B cell (primary cell): ENCODE data around the gene HOXC6. TPM values are rescaled to one million over a fixed set of nuclear protein-coding genes. Genes with fewer than 3 reads are reported as not detected.
A peak's percentile ranks its signal among the peaks of the same experiment; 100 is the strongest.

ENCODE experiments used
- ATAC-seq: fragments of 200-7000 bp; cut with Tn5 transposase; one replicate; pipeline ENCODE4 v1.10.0; 2021; ENCODE audit warnings: low read depth, mild to moderate bottlenecking, moderate number of reproducible peaks, moderate library complexity
- CTCF ChIA-PET: fragments of 350-600 bp; sonication (Branson Sonifier 250); formaldehyde crosslinking; loops from one replicate; lab custom pipeline; 2021; ENCODE audit warnings: antibody characterized with exemption, inconsistent platforms; lab: Charles Lee
- POLR2A ChIA-PET: fragments of 350-600 bp; sonication (Branson Sonifier 250); formaldehyde crosslinking; loops from one replicate; lab custom pipeline; 2021; ENCODE audit warnings: antibody characterized with exemption; lab: Charles Lee
- DNase-seq: peaks from one replicate; pipeline ENCODE4 v3.0.0; 2013
- H2AFZ ChIP-seq: 2 replicates; pipeline ENCODE4 v1.6.1; 2012; ENCODE audit warnings: mild to moderate bottlenecking, low read depth, low read length; ENCODE audit not compliant: insufficient read depth, poor library complexity, severe bottlenecking
- H3K27ac ChIP-seq, 2 donors: 1 replicate in 1 of 2; 2 replicates in 1 of 2; pipeline ENCODE4 v1.5.1; 2012 to 2013; ENCODE audit warnings: low read length in 2 of 2, mild to moderate bottlenecking in 2 of 2, moderate library complexity in 1 of 2
- H3K27me3 ChIP-seq, 4 experiments: fragments of 200-600 bp in 1 of 4; sonication (generic) in 1 of 4; replicated peaks in 1 of 4; 1 replicate in 2 of 4; 2 replicates in 2 of 4; pipeline versions ENCODE4 v1.6.1 to v1.7.0; 2013 to 2016; ENCODE audit warnings: low read length in 3 of 4, mild to moderate bottlenecking in 2 of 4, mixed read lengths in 1 of 4, moderate library complexity in 1 of 4; ENCODE audit not compliant: insufficient read depth in 4 of 4, control insufficient read depth in 3 of 4; ENCODE audit errors: control extremely low read depth in 1 of 4
- H3K36me3 ChIP-seq, 2 experiments: replicated peaks in 1 of 2; 1 replicate in 1 of 2; 2 replicates in 1 of 2; pipeline versions ENCODE4 v1.6.1 to v1.7.1; 2013; ENCODE audit warnings: low read length in 1 of 2; ENCODE audit not compliant: insufficient read depth in 2 of 2, control insufficient read depth in 1 of 2; ENCODE audit errors: control extremely low read depth in 1 of 2, extremely low read depth in 1 of 2
- H3K4me1 ChIP-seq, 2 donors: fragments of 200-600 bp in 1 of 2; sonication (generic) in 1 of 2; 1 replicate in 1 of 2; 2 replicates in 1 of 2; pipeline versions ENCODE4 v1.5.1 to v1.6.1; 2013 to 2017; ENCODE audit warnings: low read length in 2 of 2; ENCODE audit not compliant: control insufficient read depth in 2 of 2, insufficient read depth in 2 of 2
- H3K4me2 ChIP-seq: replicated peaks from 2 replicates; pipeline ENCODE3; 2012; ENCODE audit warnings: mild to moderate bottlenecking, low read depth, low read length; ENCODE audit not compliant: poor library complexity, severe bottlenecking
- H3K4me3 ChIP-seq, 5 experiments: fragments of 200-600 bp in 1 of 5; sonication (generic) in 1 of 5; 1 replicate in 3 of 5; 2 replicates in 2 of 5; pipeline versions ENCODE4 v1.5.1 to v1.7.0; 2011 to 2016; ENCODE audit warnings: low read length in 4 of 5, mild to moderate bottlenecking in 4 of 5, low read depth in 2 of 5, control low read depth in 1 of 5, moderate library complexity in 1 of 5; ENCODE audit not compliant: insufficient read depth in 1 of 5; ENCODE audit errors: control extremely low read depth in 1 of 5, extremely low read depth in 1 of 5
- H3K79me2 ChIP-seq: fragments of 200-600 bp; sonication (generic); one replicate; pipeline ENCODE4 v1.6.0; 2016; ENCODE audit warnings: low read length; ENCODE audit not compliant: control insufficient read depth, insufficient read depth
- H3K9ac ChIP-seq: fragments of 200-600 bp; sonication (generic); 2 replicates; pipeline ENCODE4 v1.6.1; 2017; ENCODE audit warnings: mild to moderate bottlenecking, low read length, moderate library complexity
- H3K9me3 ChIP-seq, 3 donors: one replicate each; pipeline versions ENCODE4 v1.6.1 to v1.7.1; 2013; ENCODE audit warnings: low read length in 2 of 3; ENCODE audit not compliant: control insufficient read depth in 2 of 3, insufficient read depth in 1 of 3; ENCODE audit errors: control extremely low read depth in 1 of 3
- H4K20me1 ChIP-seq: 2 replicates; pipeline ENCODE4 v1.6.0; 2012; ENCODE audit warnings: mild to moderate bottlenecking, low read length; ENCODE audit not compliant: insufficient read depth, control insufficient read depth, poor library complexity, severe bottlenecking
- H3K27ac Mint-ChIP-seq: one replicate; pipeline ENCODE4 v1.8.0; 2021; ENCODE audit warnings: mixed read lengths
- H3K27me3 Mint-ChIP-seq: one replicate; pipeline ENCODE4 v1.8.0; 2021; ENCODE audit warnings: mixed read lengths
- H3K4me1 Mint-ChIP-seq: one replicate; pipeline ENCODE4 v1.8.0; 2021; ENCODE audit warnings: mixed read lengths
- H3K4me3 Mint-ChIP-seq: one replicate; pipeline ENCODE4 v1.8.0; 2021; ENCODE audit warnings: mixed read lengths
- H3K9me3 Mint-ChIP-seq: one replicate; pipeline ENCODE4 v1.8.0; 2022; ENCODE audit warnings: mixed read lengths; ENCODE audit not compliant: insufficient read depth
- EZH2 ChIP-seq: IDR thresholded peaks from 2 replicates; pipeline ENCODE4 v1.6.1; 2012; ENCODE audit warnings: borderline replicate concordance, low read depth, mild to moderate bottlenecking, moderate library complexity, low read length; ENCODE audit not compliant: insufficient read depth, poor library complexity, severe bottlenecking
- WGBS: methylation state at CpG from one replicate; pipeline ENCODE4 v1.1.5; 2013; ENCODE audit warnings: missing lambda C conversion rate; ENCODE audit not compliant: insufficient coverage; 5-methylcytosine and 5-hydroxymethylcytosine counted together
- intact Hi-C: fragments of 100-400 bp; cut with micrococcal nuclease; formaldehyde crosslinking; loops from one replicate; pipeline ENCODE4 v1.10.0; 2022
- polyA plus RNA-seq: library from polyadenylated mRNA; depleted of rRNA; stranded (reverse); fragments of >200 nt; gene quantifications from 2 replicates; pipeline ENCODE4 v1.2.3, GENCODE V29; 2012
- total RNA-seq, 2 donors: library from RNA; stranded (reverse); fragments of 120-200 nt in 1 of 2; gene quantifications; 1 replicate in 1 of 2; 2 replicates in 1 of 2; pipeline versions ENCODE4 v1.2.3 to v1.2.4, GENCODE V29; 2013 to 2022
- TF ChIP-seq, protein P1 (sequence below): fragments of 200-600 bp; IDR thresholded peaks from one replicate; pipeline ENCODE4 v1.8.0; 2022; ENCODE audit warnings: antibody characterized with exemption, mild to moderate bottlenecking

The HOXC6 gene
- total and polyA plus RNA-seq, 2 donors (not counting 1 experiment from before 2014, with no cell fraction given): not detected

GRCh38 chr12:54010053-54010971 lies 17.9 kb upstream of the HOXC6 start:
- Histone ChIP-seq H2AFZ (no peak overlapping the region), H3K27me3 (peaks cover 0 to 91% (median 81%) of the 10 kb centered on the region in 4 experiments), H3K27ac (no peak overlapping the region), H3K4me3 (no peak overlapping the region), H3K4me1 (peaks cover 35 to 64% of the 10 kb centered on the region in 2 donors), H3K79me2 (no peaks in the 10 kb centered on the region), H3K9me3 (peaks cover 0 to 36% (median 4%) of the 10 kb centered on the region in 3 donors), H3K9ac (no peak overlapping the region), H3K4me2 (no peak overlapping the region), H3K36me3 (no peaks in the 10 kb centered on the region), H4K20me1 (no peaks in the 10 kb centered on the region)
- peak overlapping the region; percentile 73 for H3K27ac Mint-ChIP-seq
- WGBS: 16% methylated on average over 9 of the region's 10 CpGs
- DNase-seq (no peak), ATAC-seq (no peak)
- peaks cover 32% of the 10 kb centered on the region for H3K4me1 Mint-ChIP-seq
- no peaks in the 10 kb centered on the region for H3K9me3 Mint-ChIP-seq
- intact Hi-C loops: loop anchor here (5.0 kb wide), 2 partner anchors 33 to 58 kb away; partner anchors contain the start of gene HOXC12
- POLR2A ChIA-PET: interaction anchor here (0.6 kb wide), 1 partner anchor 206 kb away, joined by 8 read pairs; no protein-coding TSS in a partner anchor
- CTCF ChIA-PET: interaction anchor here (1.0 to 6.7 kb wide), 5 partner anchors 20 to 197 kb away, joined by 3 to 106 read pairs (median 5); partner anchors contain the start of gene SMUG1
- TF ChIP-seq EZH2: no peak
- TF ChIP-seq, protein P1, sequence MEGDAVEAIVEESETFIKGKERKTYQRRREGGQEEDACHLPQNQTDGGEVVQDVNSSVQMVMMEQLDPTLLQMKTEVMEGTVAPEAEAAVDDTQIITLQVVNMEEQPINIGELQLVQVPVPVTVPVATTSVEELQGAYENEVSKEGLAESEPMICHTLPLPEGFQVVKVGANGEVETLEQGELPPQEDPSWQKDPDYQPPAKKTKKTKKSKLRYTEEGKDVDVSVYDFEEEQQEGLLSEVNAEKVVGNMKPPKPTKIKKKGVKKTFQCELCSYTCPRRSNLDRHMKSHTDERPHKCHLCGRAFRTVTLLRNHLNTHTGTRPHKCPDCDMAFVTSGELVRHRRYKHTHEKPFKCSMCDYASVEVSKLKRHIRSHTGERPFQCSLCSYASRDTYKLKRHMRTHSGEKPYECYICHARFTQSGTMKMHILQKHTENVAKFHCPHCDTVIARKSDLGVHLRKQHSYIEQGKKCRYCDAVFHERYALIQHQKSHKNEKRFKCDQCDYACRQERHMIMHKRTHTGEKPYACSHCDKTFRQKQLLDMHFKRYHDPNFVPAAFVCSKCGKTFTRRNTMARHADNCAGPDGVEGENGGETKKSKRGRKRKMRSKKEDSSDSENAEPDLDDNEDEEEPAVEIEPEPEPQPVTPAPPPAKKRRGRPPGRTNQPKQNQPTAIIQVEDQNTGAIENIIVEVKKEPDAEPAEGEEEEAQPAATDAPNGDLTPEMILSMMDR: no peak
- peak overlapping the region; percentile 72 for H3K4me3 Mint-ChIP-seq
- peaks cover 72% of the 10 kb centered on the region for H3K27me3 Mint-ChIP-seq
